Suprapubic skin (tissue), 3 donors: ENCODE measurements around the gene GNAQ.

ENCODE experiments used
- CTCF ChIP-seq, 2 donors: fragments of 200-600 bp in 1 of 2; fragments of 450-650 bp in 1 of 2; sonication (generic) in 1 of 2; IDR thresholded peaks; one replicate each; pipeline ENCODE4 v1.5.1; 2016 to 2019; ENCODE audit warnings: antibody characterized with exemption in 2 of 2, mild to moderate bottlenecking in 1 of 2, moderate library complexity in 1 of 2
- EP300 ChIP-seq: sonication (generic); formaldehyde crosslinking; IDR thresholded peaks from one replicate; pipeline ENCODE4 v1.6.1; 2017; ENCODE audit warnings: antibody characterized with exemption

- no peak for TF ChIP-seq CTCF (IDR thresholded peaks at IDR 0.05)
- TF ChIP-seq EP300: no peak
Measured at GRCh38 chr9:77729177-77729576, 302.4 kb downstream of the GNAQ start.
